NK-92 treated with Interleukin-12 subunit alpha and Interleukin-12 subunit beta, amount 100 ng/mL, for 24 hours (cell line): ENCODE measurements around the gene MACROD2.
"Not testable (repeated sequence)": the region's sequence is repeated elsewhere in the genome, so short reads cannot be mapped to it uniquely, and the experiment has no call there.

Experiments
- DNase-seq: peaks from one replicate; lab custom pipeline; 2025; lab: John Stamatoyannopoulos, UW

Gene MACROD2

DNA sequence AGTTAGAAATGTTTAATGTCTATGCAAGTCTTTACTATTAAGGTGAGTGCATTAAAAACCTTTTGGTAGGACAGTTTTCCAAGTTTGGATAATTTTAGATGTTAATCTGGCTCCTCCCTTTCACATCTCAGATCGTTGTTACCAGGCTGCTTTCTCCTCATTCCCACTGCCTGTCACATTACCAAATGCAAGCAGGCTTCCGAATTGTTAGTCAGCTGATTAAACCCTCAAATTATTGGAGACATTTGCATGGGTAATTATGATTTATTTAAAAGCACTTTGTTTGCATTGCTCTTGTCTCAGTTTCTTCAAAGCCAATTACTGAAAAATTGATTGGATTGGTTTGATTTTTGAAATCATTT is 1761.4 kb downstream of the MACROD2 start:
- no peak for DNase-seq

DNA sequence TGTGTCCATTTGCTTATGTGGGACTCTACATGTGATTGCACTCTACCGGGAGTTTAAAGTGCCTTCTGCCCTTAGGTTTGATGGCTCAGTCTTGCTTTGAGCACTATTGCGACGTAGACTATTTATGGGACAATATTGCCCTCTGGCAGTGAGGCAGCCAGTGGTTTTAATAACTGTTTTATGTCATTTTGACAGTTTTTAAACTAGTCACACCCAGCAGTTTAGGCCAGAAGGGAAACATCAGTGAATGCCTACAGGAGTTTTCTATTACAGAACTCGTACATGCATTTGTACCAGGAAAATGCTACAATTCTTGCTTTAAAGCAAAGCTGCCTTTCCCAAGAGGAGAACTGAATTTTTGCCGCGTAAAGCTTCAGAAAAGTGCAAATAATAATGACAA is 1764.3 kb downstream of the MACROD2 start:
- no peak for DNase-seq

DNA sequence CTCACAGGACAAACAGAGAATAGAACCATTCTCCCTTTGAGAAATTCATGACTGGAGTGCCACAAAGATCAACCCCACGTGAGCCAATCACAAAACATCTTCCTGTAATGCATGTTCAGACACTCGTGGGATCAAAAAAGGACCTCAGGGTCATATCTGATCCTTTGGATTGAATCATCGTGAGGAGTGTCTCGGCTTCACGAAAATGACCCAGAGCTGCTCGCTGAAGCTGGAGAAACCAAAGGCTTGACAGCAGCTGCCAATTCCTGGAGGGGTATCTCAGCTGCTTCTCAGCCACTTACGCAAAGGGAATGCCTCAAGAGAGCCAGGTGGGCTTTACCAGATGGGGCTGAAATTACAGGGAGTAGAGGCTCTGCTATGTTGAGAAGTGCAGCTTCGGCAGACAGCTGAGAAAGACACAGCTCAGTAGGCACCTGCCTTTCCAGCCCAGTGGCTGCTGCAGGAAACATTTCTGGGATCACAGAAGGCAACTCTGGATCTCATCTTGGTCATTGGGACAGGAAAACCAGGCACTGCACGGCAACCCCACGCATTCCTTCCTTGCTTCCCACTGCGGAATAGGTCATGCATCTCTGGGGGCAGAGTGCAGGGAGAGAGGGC is 1764.8 kb downstream of the MACROD2 start:
- DNase-seq: no peak

DNA sequence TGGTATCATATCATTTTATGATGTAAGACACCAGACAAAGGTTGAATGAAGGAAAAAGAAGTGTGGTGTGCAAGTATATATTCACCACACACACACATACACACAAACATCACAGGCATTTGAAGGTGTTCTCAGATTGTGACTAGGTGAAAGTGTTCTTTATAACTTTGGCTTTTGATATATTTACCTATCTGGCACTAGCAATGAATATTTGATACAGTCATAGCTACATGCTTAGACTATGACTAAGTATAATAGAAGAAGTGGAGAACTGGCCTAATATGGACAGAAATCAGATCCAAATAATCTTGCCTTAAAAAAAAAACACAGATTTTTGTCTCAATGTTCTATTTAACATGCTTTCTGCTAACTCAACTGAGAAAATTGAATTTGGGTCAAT is 1768.0 kb downstream of the MACROD2 start:
- no peak for DNase-seq

DNA sequence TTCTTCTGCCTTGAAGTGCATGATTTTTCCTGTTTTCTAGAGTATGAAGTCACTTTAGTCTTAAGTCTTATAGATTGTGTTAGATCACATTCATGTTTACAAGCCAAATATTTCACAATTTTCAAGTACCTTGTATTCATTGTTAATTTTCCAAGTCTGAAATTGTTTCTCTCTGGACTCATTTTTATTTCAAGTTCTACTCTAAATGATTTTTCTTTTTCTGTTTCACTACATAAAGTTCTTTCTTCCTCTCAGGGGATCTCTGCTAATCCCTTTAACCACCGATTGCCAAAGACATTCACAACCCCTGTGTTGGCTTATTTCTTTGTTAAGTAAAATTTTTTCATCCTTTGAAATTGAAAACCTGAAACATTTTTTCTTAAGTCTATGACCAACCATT is 1772.3 kb downstream of the MACROD2 start:
- no peak for DNase-seq

DNA sequence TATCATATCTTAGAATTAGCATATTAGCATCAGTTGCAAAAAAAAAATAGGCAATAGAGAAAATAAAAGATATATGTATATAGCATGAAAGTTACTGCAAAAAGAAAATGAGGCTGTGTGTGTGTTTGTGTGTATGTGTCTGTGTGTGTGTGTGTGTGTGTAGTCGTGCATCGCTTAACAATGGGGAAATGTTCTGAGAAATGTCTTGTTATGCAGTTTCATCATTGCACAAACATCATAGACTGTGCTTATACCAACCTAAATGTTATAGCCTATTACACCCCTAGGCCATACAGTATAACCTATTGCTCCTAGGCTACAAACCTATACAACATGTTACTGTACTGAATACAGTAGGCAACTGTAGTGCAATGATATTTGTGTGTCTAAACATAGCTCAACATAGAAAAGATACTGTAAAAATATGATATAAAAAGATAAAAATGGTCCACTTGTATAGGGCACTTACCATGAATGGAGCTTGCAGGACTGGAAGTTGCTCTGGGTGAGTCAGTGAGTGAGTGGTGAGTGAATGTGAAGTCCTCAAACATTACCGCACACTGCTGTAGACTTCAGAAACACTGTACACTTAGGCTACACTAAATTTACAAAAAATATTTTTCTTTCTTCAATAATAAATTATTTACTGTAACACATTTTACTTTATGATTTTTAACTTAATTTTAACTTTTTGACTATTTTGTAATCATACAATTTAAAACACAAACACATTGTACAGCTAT is 1772.9 kb downstream of the MACROD2 start:
- no peak for DNase-seq

DNA sequence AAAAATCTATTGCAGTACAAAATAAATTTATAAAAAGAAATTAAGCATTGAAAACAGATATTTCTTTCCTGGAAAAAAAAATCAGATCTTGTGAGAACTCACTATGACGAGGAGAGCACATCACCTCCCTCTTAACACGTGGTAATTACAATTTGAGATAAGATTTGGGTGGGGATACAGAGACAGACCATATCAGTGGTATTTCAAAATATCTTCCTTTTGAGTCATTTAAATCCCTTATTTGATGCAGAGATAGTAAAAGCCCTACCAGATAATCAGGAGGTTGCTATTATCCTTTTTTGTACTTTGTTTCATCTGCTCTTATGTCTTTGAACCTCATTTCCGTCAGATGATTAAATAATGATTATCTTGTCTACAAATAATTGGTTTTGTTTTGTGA is 1777.5 kb downstream of the MACROD2 start:
- no peak for DNase-seq

DNA sequence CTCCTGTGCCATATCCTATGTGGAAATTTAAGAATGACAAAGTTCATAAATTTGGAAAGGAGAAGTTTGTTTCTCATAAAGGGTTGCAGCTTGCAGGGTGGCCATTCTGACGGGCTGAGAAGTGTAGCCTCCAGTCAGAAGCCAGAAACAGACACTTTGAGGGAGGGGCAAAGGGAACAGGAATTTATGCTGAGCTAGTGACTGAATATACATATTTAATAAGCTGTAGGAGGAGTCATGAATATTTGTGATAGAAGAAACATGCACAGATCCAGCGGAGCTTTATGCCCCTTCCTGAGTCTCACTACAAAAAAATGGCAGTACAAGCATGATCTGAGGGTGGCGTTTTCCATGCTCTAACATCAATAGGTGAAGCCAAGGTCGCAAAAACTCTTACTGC is 1779.6 kb downstream of the MACROD2 start:
- DNase-seq: no peak

DNA sequence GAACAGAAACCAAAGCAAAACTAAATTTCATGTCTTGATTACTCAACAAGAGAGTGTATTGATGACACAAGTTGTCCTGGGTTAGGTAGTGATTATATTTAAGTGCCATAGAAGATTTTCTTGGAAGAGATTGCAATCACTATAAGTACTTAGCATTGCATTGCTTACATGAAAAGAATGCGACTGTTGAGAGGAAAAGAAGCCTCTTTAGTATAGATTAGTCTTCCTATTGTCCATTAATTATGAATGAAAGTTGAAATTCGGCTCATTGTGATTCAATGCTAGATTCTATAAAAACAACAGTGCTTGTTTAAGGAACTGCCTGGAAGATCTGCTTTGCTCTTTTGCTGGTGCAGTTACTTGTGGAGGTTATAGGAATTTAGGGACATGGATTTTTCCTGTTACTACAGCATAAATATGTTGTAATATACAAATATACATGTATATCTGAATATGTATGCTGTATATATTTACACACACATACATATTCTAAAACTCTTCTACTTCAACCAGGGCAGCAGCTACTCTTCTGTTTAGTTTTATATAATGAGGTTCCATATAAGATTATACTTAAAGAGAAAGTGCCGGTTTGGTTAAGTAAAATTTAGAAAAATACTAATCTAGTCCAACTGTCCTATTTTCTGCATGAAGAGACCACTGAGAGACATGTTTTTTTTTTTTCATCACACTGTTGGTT is 1781.6 kb downstream of the MACROD2 start:
- DNase-seq: no peak

DNA sequence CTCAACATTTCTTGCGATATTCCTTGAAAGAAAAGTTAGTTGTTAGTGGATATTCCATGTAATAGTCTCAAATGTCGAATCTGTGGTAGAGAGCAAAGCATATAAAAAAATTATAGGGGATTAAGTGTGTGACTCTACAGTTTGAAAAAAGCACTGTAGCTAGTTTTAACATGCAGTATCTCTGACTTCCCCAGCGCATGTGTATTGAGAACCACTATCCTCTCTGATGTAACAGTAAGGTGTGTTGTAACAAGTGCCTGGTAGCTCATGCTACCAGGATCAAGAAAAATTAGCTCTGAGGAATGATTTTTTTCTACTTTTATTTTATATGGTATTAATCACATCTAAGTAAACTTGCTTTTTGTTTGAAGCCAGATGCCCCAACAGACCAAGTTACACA is 1788.7 kb downstream of the MACROD2 start:
- DNase-seq: no peak

DNA sequence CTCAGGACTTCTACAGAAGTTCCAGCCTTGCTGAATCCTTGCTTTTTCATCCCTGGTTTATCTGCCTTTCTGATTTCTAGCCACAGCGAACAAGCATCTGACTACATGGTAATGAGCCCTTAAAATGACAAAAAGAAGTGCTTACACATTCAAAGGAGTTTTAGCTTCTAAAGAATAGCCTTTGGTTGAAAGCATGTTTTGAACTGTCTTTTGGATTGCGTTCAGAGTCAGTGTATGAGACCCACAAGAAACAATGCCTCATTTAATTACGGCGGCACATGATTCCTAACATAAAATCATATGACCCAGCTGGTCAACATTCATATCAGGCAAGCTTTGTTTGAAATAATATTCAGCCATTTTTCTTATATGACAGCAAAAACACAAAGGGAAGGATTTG is 1793.8 kb downstream of the MACROD2 start:
- no peak for DNase-seq

DNA sequence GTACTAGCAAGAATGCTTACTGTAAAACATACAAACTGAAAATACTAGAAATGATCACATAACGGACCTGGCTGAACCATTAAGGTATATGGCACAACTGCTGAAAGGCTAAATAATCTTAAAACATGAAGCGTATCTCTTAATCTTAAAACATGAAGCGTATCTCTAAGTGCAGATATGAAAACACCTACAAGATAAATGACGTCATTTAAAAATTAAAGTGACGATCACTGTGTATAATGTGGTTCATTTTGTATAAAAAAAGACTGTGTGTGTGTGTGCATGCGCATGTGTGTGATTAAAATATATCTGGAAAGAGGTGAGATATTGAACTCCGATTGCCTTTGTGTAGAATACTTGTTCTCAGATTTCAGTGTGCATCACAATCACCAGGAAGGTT is 1797.5 kb downstream of the MACROD2 start:
- no peak for DNase-seq

DNA sequence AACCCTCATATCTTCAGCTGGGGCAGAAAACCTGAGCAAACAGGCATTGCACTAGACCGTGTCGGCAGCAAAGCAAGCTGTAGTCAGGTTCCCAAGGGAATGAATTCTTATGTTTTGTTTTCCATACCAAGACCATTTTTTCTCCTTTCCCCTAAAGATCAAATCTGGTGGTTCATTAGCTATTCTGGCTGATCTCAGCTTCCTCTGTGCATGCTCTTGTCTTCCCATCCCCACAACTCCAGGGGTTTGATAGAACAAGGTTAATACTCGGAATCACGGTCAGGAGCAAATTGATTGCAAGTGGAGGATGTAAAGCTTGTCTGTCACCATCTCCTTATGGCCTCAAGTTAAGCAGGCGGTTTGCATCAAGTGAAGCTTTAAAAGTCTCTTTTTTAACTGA is 1799.1 kb downstream of the MACROD2 start:
- DNase-seq: no peak

DNA sequence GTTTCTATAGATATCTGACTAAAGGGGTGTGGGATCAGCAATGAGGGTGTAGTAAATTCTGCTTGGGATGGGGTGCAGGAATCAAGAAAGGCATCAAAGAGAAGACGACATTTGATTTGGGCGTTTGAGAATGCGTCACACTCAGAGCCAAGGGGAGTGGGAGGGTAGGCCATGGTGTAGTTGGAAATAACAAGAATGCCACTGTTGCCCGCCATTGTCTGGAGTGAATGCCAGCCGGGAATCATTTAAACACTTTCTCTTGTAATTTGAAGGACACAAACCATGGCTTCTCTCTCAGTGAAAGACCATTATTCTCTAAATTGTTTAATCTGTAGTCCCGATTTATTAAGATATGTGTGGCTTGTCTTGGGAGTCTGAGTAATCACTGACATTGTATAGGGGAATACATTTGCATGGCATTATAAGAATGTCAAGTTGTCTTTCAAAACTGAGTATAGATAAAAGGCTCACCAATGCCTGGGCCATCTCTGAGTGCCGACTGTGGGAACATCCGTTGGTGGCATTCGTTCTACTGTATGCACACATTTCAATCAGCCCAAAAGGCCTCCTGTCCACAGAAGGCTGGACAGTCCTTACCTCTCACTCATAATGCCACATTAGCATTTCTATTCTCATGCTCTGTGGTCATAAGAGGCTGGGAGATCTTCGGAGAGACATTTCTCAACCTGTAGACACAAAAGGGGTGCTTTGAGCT is 1800.1 kb downstream of the MACROD2 start:
- DNase-seq: no peak

DNA sequence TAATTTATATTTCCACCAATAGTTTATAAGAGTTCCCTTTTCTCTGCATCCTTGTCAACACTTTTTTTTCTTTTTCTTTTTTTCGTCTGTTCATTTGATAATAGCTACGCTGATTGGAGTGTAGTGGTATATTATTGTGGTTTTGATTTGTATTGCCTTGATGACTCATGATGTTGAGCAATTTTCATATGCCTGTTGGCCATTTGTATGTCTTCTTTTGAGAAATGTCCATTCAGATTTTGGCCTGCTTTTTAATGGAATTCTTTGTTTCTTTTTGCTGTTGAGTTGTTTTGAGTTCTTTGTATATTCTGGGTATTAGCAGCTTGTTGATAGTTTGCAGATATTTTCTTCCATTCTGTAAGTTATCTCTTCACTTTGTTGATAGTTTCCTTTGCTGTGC is 1804.6 kb downstream of the MACROD2 start:
- no peak for DNase-seq

DNA sequence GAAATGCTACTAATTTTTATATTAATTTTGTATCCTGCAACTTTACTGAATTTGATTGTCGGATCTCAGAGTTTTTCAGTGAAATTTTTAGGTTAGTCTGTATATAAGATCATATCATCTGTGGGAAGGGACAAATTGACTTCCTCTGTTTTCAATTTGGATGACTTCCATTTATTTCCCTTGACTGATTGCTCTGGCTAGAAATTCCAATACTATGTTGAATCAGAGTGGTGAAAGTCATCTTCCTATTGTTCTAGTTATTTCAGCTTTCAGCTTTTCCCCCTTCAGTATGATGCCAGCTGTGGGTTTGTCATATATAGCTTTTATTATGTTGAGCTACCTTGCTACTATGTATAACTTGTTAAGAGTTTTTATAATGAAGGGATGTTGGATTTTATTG is 1806.7 kb downstream of the MACROD2 start:
- DNase-seq: no peak

DNA sequence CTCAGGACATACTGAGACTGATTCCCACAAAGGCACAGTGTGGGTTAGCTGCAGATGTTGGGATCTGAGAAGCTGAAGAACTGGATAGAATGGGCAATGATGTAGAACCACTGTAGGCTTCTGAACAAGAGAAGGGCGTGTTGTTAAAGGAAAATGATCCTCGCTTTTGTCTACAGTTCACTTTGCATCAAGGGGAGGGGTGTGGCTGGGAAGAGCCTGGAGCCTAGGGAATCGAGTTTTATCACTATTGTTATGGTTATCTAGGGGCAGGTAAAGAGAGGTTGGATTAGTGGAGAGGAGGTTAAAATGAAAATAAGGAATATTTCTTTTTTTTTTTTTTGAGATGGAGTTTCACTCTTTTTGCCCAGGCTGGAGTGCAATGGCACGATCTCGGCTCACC is 1809.8 kb downstream of the MACROD2 start:
- DNase-seq: no peak

DNA sequence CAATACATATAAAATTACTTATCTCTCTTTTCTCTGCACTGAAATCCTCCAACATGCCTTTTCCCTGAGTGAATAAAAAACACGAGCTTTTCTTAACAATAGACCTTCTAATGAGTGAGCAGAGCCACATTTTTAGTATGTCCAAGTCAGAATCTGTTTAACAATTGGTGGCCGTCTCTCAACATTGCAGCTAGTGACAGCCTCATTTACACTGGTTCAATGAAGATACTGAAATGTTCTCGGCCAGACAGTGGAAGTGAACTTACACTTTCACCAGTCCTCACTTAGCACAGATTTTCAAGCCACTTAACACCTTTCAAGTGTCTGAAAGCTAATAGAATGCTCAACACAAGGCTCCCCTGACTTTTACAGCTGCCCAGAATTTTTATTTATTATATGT is 1810.8 kb downstream of the MACROD2 start:
- no peak for DNase-seq

DNA sequence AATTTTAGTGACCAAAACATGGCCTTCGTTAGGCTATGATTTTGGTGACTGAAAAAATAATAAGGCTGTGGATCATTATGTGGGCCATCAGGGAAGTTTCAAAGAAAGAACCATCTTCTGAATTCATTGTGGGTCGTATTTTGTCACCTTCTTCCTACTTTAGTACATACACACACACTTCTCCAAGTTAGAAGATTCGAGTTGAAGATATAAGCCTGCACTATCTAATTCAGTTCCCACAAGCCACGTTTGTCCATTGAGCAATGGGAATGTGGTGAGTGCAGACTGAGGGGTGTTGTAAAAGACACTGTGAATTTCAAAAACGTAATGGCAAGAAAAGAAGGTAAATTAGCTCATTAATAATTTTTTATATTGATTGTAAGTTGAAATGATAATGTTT is 1812.0 kb downstream of the MACROD2 start:
- DNase-seq: no peak

DNA sequence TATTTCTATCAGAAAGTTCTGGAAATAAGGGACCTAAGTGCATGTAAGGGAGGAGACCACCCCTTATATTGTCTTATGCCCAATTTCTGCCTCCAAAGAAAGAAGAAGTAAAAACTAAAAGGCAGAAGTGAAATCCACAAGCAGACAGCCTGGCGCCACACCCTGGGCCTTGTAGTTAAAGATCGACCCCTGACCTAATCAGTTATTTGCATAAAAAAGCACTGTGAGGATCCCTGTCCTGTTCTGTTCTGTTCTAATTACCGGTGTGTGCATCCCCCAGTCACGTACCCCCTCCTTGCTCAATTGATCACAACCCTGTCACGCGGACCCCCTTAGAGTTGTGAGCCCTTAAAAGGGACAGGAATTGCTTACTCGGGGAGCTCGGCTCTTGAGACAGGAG is 1812.5 kb downstream of the MACROD2 start:
- DNase-seq: not testable (repeated sequence)

DNA sequence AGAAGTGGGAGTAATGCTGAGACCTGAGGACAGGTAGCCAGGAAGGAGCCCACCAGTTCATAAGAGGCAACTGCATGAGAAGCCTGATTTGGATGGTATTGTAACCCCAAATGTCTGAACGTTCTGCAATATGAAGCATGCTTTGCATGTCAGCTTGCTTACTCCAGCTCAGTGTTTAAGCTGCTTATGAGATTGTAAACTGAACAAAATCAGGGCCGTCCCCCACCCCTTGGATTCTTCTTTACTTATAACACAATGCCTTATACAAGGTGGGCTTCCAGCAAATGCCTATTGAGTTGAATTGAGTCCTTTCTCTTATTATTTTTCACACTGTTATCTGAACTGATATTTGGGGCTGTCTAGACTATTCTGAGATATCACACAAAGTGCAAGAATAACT is 1816.6 kb downstream of the MACROD2 start:
- DNase-seq: no peak

DNA sequence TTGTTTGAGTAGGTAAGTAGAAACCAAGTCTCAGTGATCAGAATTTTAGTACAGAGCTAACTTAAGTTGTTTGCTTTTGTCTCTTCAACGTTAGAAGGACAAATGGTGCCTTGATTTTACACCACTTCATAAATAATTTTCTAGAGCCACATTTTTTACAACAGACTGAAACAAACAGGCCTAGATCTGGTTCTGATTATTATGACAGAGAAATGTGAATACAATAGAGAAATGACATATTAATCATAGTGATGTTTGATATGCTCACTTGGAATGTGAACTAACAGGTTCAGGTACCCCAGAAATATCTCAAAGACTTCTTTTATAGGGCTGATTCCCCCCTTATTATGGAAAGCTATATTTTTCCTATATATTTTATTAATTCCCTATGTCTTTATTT is 1817.4 kb downstream of the MACROD2 start:
- no peak for DNase-seq

DNA sequence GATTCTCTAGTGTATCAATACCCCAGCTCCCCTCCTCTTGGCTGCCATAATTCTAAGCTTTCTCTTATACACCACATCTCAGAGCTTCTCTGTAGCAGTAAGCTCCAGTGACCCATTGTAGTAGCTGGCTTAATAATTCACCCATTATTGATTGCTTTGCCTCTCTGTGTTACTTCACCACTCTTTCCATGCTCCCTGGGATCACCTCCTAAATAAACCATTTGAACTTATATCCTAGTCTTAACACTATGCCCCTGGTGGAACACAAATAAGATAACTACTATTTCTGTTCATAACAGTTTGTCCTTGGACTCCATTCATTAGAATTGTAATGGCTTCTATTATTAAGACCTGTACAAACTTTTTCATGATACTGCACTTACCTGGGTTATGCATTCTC is 1819.0 kb downstream of the MACROD2 start:
- DNase-seq: no peak
